Endothelial cell of umbilical vein (primary cell): ENCODE measurements around the gene KCNK2.

Experiments
- CTCF ChIP-seq, 2 donors: IDR thresholded peaks; 1 replicate in 1 of 2; 2 replicates in 1 of 2; pipeline ENCODE4 v1.5.1; 2011; ENCODE audit warnings: low read length in 2 of 2, mild to moderate bottlenecking in 2 of 2, moderate library complexity in 2 of 2, control low read depth in 1 of 2, inconsistent platforms in 1 of 2, low read depth in 1 of 2; ENCODE audit not compliant: insufficient read depth in 1 of 2; ENCODE audit errors: extremely low read depth in 1 of 2
- EZH2 ChIP-seq: IDR thresholded peaks from 2 replicates; pipeline ENCODE4 v1.6.1; 2012; ENCODE audit warnings: borderline replicate concordance, low read depth, mild to moderate bottlenecking, moderate library complexity, low read length, inconsistent platforms; ENCODE audit not compliant: severe bottlenecking
- FOS ChIP-seq: IDR thresholded peaks from 2 replicates; pipeline ENCODE4 v1.6.1; 2011; ENCODE audit warnings: mild to moderate bottlenecking, low read length, moderate library complexity, borderline replicate concordance; ENCODE audit not compliant: insufficient read depth
- GATA2 ChIP-seq: IDR thresholded peaks from 2 replicates; pipeline ENCODE4 v1.7.0; 2011; ENCODE audit warnings: low read depth, mild to moderate bottlenecking, moderate library complexity, mixed read lengths, low read length; ENCODE audit not compliant: insufficient read length, insufficient read depth
- JUN ChIP-seq: IDR thresholded peaks from 2 replicates; pipeline ENCODE4 v1.6.1; 2011; ENCODE audit warnings: borderline replicate concordance, low read depth; ENCODE audit not compliant: insufficient read length, insufficient read depth
- POLR2A ChIP-seq: IDR thresholded peaks from 2 replicates; pipeline ENCODE4 v1.6.1; 2012; ENCODE audit warnings: low read depth, mild to moderate bottlenecking, control low read depth, low read length
- POLR2AphosphoS5 ChIP-seq: IDR thresholded peaks from 2 replicates; pipeline ENCODE4 v1.6.1; 2012; ENCODE audit warnings: low read depth, mild to moderate bottlenecking, control low read depth, low read length, moderate library complexity; ENCODE audit not compliant: insufficient read depth
- TF ChIP-seq, protein P1 (sequence below): IDR thresholded peaks from 2 replicates; pipeline ENCODE4 v1.6.1; 2011; ENCODE audit not compliant: insufficient read depth, insufficient read length

- no peak for TF ChIP-seq CTCF (IDR thresholded peaks at IDR 0.05; ENCODE audit: extremely low read depth in 1 of 2, insufficient read depth in 1 of 2, low read depth in 1 of 2, low read length in 2 of 2)
- TF ChIP-seq POLR2A = peak; percentile 42
- no peak for TF ChIP-seq EZH2
- TF ChIP-seq FOS = peak; percentile 86
- peak; percentile 57 for TF ChIP-seq POLR2AphosphoS5
- peak; percentile 74 for TF ChIP-seq JUN
- TF ChIP-seq, protein P1, sequence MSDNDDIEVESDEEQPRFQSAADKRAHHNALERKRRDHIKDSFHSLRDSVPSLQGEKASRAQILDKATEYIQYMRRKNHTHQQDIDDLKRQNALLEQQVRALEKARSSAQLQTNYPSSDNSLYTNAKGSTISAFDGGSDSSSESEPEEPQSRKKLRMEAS = no peak
- TF ChIP-seq GATA2 = peak; percentile 95
These were observed 200.0 kb downstream of the KCNK2 start for GRCh38 chr1:215282557-215282956.
